HG02798 (cell line): ENCODE data around the gene RADIL.

Experiments
- ATAC-seq: cut with Tn5 transposase; IDR thresholded peaks from one replicate; pipeline ENCODE4 v1.9.1; 2021; ENCODE audit warnings: mild to moderate bottlenecking; ENCODE audit not compliant: unreplicated experiment, poor library complexity

RADIL gene

DNA sequence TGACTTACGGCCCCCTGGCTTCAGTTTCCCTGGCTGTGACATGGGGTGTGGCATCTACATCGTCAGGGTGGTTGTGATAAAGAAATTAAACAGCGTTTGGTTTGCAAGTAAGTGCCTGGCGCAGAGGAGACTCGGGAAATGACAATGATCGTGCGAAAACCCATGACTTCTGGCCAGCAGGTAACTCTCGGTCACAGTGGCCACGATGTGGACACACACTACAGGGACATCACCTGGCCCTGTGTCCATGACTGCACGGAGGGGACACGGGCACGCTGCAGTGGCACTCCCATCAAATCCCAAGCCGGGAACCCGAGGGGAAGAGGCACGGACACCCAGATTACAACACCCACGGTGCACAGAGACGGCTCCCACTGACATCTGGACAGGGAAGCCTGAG, 50.3 kb downstream of the RADIL start:
- no peak for ATAC-seq

DNA sequence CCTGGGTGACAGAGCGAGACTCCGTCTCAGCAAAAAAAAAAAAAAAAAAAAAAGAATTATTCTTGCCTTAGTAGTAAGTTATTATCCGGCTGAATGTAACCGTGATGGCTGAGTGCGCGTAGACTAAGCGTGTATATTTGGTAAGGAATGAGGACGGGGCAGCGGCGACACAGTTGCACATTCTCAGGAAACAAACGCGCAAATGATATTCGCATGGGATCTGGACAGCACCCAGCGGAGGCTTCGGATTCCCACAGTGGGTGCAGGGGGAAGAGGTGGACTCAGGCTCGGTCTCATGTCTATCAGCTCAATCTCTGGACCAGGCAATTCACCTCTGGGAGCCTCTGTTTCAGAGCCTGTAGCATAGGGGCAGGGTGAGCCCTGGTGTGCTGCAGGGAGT, 50.8 kb downstream of the RADIL start:
- no peak for ATAC-seq

DNA sequence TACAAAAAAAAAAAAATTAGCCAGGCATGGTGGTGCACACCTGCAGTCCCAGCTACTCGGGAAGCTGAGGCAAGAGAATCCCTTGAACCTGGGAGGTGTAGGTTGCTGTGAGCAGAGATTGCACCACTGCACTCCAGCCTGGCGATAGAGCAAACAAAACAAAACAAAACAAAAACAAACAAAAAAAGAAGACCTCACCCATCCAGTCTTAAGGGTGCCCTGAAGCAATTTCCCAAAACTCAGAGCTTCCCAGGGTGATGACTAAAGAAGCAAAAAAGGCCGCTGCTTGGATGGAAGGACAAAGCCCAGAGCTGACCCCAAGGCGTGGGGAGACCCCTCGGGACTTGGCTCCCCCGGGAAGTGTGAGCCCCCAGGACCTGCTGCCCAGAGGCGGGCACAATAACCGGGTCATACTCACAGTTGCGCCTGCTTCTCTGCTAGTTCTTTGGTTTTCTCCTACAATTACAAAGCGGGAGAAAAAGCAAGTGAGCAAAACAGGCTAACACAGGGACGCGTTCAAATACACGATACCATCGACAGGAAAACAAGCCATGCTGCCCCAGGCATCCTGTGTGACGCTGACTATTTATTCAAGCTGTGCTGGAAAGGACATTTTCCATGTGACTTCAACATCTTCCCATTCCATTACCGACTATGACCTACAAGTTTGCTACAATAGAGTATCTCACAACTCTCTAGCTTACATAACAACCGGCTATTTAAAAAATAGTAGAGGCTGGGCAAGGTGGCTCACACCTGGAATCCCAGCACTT, 51.6 kb downstream of the RADIL start:
- no peak for ATAC-seq

DNA sequence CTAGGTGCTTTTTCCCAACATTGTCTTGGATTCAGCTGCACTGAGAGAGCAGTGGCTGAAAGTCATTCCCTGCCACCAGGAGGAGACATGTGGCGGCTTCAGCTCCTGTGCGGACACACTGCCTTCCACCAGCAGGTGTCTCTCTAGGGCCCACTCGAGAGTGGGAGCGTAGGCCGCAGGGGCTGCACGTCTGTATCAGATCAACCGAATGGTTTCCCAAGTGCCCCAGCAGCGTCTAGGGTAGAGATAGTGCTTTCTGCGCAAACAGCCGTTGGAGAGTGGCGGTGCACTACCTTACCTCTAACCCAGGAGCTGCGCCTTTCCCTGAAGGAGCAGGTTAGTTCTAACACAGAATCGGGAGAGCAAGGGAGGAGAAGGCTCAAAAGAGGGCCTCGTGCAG, 53.3 kb downstream of the RADIL start:
- ATAC-seq, result no peak

DNA sequence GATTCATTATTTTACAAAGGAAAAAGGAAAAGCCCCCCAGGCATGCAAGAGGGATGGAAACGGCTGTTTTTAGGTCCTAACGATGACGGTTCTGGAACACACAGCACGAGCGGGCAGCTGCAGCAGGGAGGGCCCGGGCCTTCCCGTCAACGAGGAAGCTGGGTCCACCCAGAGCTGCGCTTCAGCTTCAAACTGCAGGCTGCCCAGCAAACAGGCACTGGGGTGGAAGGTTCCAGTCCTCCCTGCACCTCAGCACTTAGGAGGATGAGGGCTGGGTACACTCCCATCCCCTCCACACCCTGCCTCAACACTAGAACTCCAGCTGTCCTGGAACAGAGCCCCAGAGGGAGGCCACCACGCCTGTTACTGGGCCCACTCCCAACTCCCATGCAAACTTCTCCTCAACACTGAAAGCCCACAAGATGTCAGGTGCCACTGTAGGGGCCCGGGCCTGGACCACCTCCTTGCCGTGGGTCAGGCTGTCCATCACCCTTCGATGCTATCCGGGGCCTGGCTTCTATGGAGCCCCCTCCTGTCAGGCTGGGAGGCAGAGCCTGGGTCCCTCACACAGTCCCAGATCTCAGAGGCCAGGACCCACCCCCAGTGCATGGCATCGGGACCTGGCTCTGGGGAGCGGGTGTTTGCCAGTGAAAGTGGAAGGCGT, 54.7 kb downstream of the RADIL start:
- ATAC-seq, result no peak

DNA sequence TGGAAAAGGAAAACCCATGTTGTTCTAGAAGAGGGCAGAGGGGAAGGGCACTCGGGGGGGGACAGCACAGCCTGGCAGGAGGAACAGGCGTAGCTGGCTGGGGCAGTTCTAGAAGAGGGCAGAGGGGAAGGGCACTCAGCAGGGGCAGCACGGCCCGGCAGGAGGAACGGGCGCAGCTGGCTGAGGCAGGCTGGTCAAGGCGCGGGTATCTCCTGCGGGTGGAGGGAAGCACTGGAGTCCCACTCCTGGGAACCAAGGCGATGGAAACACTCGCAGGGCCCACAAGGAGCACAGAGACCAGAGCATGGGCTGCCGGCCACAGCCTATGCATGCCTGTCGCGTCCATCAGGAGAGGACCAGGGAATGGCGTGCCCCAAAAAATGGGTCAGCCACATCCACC, 58.4 kb downstream of the RADIL start:
- no peak for ATAC-seq

DNA sequence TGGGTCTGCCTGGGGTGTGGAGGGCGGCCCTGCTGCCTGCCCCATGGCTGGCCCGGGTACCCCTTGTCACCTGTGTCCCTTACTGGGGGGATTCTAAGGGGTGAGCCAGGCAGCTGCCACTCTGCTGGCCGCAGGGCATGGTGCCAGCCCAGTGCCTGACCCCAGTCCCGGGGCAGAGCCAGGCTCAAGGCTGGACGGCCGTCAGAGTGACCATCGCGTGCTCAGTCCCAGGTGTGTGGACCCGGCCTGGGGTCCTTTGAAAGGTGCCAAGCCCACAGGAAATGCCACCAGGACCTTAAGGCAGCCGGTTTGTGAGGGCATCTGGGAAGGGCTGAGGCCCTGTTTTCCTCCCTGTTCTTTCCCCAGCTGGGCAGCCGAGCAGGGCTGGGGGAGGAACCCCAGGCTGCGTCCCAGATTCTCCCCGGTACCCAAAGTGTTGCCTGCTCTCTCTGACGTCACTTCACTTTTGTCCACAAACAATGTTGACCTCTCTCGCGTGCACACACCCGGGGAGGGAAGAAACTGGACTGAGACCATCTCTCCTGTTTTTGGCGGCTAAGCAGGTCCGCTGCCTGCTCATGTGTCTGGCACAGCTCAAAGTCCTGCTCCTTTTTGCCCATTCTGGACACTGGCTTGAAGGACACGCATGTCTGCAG, 59.3 kb downstream of the RADIL start:
- ATAC-seq, result no peak

DNA sequence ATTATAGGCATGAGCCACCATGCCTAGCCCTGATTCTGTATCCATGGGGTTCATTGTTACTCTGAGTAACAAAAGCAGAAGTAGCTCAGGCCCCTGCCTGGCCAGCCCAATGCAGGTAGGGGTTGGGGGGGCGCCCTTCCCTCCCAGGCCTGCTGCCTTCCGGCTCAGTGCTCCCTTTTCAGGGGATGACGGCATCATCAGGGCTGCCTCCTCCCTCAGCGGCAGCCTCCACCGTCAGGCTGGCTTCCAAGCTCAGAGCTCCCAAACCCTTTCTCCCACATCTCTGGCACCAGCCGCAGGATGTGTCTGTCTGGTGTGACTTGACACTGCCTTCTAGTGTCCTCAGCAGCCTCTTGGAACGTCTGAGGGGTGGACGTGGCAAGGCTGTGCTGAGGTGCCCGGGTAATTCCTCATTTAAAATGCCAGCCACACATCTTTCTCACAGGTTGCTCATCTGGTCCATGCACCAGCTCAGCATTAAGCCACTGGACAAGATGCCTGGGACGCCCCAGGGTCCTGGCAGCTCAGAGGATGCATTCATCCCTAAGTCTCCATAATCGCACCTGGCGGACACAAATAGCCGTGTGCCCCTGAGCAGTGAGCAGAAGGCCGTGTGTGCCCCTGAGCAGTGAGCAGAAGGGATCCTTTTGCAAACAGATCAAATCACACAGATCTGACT, 59.9 kb downstream of the RADIL start:
- no peak for ATAC-seq

DNA sequence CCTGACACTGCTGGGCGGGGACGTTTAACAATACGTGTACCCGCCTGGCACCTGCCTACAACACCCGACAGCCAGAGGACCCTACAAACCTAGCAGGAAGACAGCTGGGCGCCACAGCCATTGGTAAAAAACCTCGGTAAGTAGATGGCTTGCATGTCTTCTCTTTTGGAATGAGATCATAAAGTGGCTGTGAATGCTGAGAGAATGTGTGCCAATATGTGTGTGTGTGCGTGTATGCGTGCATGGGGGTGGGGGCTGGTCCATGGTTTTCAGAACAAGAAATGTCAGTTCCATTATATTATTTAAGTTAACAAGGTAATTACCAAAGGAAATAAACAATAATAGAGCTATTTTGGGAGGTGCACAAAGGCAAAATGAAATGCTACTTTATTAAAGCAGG, 60.8 kb downstream of the RADIL start:
- ATAC-seq, result no peak

DNA sequence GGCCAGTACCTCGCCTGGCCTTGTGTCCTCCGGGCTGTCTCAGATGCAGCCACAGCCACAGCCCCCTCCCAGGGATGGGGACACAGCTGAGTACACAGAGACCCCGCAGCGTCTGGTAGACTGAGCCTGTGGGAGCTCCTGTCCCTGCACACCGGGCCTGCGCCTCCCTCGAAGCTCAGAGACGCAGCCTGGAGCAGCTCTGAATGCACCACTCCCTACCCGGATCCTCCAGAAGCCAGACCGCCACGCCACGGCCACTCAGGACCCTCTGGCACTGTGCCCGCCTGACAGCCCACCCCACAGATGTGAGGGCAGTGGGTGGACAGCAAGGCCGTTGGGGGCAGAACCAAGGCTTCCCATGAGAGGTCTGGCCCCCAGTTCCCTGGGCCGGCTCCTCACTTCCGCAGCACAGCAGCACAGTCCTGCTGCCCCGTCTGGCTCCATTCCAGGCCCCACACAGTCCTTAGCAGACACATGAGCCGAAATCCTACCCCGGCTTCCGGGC, 62.5 kb downstream of the RADIL start:
- no peak for ATAC-seq

DNA sequence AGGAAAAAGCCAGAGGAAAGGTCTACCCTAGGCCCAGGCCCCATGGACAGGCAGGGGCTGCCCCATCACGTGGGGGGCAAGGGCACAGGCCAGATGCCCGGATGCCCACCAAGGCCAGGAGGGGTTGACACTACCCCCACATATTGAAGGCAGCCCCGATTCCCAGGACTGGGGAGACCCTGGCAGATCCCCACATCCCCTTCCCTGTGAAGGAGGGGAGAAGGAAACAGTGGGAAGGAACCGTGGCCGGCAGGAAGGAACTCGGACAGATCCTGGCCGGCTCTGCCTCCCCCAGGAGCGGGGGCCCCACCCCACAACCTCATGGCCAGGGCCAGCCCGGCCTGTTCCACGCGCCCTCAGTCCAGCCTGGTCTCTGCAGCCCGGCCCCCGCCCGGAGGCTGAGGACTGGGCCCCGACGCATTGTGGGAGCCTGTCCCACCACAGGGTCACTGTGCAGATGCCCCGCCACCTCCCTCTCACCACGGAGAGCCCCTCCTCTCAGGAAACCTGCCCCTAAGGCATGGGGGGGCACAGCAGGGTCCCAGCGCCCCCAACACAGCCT, 63.0 kb downstream of the RADIL start:
- no peak for ATAC-seq

DNA sequence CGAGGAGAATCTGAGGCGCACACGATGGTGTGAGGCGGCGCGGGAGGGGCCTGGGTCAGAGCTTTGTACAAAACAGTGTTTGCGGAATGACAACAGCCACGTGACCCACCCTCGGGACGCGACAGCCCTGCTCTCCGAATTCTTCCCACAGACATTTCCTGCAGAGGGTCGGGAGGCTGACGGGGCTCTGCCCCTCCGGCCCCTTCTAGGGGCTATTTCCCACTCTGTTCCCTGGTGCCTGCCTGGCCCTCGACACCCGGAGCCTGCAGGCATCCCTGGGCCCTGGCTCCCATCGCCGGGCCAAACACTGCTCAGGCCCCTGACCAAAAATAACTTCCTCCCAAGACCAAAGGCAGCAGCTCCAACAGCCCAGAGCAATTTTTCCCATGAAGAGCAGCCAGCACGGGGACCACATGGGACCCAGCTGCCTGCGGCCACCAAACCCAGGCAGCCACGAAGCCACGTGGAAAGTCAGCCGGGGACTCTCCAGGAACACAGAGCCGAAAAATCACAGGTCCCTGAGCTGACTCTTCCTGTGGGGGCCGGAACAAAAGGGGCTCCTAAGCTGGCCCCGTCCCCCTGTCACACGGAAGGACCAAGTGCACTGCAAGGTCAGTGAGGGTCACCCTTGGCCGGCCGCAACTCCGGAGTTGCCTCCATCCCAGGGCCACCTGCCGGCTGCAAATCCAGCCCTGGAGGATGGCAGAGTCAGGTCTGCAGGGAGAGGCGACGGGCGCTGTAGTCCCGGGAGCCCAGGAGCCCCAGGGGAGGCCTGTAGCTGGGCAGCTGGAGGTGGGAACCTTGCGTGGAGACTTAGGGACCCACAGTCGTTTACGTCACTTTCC, 63.7 kb downstream of the RADIL start:
- no peak for ATAC-seq

DNA sequence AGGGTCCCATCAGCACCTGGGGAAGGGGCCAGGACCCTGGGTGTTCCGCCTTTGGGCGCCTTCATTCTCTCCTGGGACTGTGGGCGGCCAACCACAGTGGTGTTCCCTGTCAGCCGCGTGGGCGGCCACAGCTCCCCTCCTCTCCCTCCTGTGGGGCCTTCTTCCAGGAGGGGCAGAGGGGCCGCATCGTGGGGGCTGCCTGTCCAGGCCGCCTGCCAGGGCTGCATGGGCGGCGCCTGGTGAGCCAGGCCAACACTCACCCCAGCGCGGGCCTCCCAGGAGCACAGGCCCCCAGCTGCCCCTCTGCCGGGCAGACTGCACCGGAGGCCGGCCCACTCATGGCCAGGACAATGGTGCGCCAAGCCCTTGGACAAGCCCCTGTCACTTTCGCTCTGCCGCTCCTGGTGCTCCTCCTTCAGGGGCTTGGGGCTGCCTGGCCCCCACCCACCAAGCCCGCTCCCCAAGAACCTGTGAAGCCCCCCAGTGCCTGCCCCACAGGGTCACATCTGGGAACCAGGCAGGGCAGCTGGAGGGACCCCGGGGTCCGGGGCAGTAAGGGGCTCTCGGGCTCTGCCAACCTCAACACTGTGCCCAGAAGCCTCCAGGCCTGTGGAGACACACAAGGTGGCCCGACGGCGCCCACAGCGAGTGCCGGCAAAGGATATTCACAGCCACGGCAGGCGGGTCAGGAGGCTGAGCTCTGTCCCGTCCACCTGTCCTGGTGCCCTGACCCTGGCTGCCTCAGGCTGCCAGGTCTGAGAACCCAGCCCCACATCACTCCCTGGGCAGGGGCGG, 65.3 kb downstream of the RADIL start:
- no peak for ATAC-seq

DNA sequence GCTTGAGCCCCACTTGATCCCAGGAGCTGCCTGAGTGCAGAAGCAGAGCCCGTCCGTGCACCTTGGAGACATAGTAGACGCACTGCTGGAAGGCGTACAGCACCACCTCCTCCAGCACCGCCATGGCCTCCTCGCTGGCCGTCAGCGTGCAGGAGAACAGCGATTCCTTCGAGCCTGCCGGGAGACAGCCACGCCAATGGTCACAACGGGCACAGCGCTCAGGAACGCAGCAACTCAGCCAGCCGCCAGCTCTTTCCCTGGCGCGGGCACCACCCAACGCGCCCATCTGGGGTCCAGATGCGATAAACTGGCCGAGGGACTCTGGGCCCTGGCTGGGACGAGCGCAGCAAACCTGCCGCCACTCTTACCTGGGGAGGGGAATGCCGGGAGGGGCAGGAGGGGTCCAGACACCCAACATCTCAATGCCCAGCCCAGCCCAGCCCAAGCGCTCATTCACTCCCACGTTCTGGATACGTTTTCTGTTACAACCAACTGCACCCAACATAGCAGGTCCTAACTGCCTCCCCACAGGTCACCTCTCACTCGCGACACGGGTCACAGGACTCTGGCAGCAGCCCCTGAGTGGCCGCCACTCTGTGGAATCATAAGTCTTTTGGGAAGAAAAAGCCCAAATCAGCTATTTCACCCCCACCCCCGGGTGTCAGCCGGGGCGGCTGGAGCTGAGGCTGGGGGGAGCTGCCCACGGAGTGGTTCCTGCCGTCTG, 66.2 kb downstream of the RADIL start:
- ATAC-seq, result no peak

DNA sequence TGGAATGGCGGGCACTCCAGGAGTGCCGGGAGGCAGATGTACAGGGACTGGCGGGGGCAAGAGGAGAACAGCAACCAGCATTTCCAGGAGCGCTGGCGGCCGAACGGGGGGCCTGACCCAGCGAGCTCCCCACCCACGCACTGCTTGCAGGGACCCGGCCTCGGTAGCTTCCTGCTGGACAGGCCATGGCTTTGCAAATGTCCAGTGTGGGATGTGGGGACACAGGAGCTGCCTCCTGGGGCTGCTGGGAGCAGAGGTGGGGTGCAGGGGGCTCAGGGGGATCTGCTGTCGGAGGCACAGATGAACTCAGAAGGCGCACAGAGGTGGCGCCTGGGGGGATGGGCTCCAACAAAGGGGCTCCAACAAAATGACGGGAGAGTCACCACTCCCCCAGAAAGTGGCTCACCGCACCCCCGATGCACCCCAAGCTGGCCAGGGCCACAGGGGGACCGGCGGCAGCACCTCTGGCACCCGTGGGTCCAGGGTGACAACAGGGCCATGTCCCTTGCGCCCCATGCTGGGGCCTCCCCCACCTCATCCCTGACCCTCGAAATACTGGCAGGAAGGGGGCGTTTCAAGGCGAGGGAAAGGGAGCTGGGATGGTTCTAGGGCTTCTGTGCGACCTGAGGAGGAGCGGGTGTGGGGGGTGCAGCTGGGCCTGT, 67.0 kb downstream of the RADIL start:
- ATAC-seq, result no peak

DNA sequence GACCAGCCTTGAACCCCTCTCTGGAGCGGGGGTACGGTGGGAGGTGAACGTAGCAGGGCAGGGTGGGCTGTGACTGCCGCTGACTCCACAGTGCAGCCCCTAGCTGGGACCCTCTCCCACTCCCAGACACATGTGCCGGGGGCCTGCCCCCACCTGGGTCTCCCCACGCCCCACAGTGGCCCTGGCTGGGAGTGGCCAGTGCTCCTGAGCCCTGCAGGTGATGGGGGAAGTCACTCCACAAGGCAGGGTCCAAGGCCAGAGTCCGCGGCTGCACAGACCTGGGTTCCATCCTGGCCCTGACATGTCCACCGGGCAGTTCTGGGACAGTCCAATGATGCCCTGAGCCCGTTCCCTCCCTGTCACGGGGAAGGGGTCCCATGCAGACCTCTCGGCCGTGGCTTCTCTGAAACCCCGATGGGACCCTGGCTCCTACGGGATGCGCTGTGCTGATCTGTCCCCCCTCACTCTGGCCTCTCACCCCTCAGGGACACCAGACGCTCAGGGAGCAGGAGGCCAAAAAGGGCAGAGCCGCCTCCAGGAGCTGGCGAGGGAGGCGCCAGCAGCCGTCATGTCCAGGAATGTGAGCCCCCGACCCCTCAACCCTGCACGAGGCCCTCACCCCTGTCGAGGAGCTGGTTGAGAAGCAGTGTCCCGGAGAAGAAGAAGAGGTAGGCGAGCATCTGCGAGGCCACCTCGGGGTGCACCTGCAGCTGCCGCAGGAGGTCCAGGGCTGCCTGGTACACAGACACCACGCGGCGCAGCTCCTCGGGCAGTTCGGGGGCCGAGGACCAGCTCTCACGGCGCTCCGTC, 67.7 kb downstream of the RADIL start:
- ATAC-seq, result no peak

DNA sequence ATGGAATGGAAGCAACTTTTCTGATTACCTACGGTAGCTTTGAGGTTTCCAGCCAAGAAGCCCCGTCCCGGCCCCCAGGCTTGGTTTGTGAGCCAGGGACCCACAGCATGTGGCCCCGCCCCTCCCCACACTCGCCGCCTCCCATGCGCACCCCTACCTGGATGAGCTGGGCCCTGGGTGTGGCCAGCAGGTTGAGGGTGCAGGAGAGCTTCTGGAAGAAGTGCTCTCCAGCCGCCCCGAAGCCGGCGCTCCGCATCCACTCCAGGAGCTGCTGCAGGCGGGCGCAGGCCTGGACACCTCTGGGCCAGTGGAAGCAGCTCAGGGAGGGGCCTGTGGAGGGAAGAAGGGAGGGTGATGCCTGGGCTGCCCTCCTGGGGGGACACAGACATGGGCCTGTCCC, 68.4 kb downstream of the RADIL start:
- no peak for ATAC-seq
